HepG2 (cell line): Measurements from ENCODE around the gene VGF. TPM values are rescaled to one million over a fixed set of nuclear protein-coding genes. Genes with fewer than 3 reads are reported as not detected.
A peak's percentile ranks its signal among the peaks of the same experiment; 100 is the strongest.

Source experiments
- ATAC-seq: fragments of 200-7000 bp; cut with Tn5 transposase; 3 replicates; pipeline ENCODE4 v1.9.1; 2020; ENCODE audit warnings: mild to moderate bottlenecking, moderate library complexity
- Bru-seq: library from RNA; stranded (reverse); fragments of 400-500 nt; gene quantifications from one replicate; lab custom pipeline; 2021; lab: Mats Ljungman, UMichigan
- BruChase-seq, 2 experiments: library from RNA; stranded (reverse); fragments of 400-500 nt; gene quantifications; one replicate each; lab custom pipeline; 2021; lab: Mats Ljungman, UMichigan
- BruUV-seq: library from RNA; stranded (reverse); fragments of 400-500 nt; replicated peaks from 2 replicates; lab custom pipeline; 2021; lab: Mats Ljungman, UMichigan
- CTCF ChIA-PET: fragments of 300-600 bp; formaldehyde crosslinking; extraction: SDS; loops from one replicate; lab custom pipeline; 2021; ENCODE audit warnings: low total read pairs, inconsistent platforms, low intra/inter-chr PET ratio; lab: Yijun Ruan, JAX
- POLR2A ChIA-PET: fragments of 350-600 bp; sonication (Branson Sonifier 250); formaldehyde crosslinking; loops from one replicate; lab custom pipeline; 2020; ENCODE audit warnings: antibody characterized with exemption, inconsistent platforms; lab: Yijun Ruan, JAX
- DNase-seq: peaks from one replicate; pipeline ENCODE4 v3.0.0-alpha.2; 2015; ENCODE audit warnings: low spot score
- FAIRE-seq: peaks from 3 replicates; lab custom pipeline; 2011; peaks lifted over from hg19 to GRCh38; lab: Jason Lieb, UNC
- H2AFZ ChIP-seq: one replicate; pipeline ENCODE4 v1.6.1; 2011; ENCODE audit warnings: low read length, inconsistent platforms
- H3K27ac ChIP-seq: fragments of 300-600 bp; 3 replicates; pipeline ENCODE4 v1.8.0; 2011; ENCODE audit warnings: mixed run types, mild to moderate bottlenecking, mixed read lengths, low read length, inconsistent platforms; ENCODE audit not compliant: insufficient read depth; ENCODE audit errors: extremely low read length
- H3K27me3 ChIP-seq, 2 experiments: fragments of 200-600 bp in 1 of 2; 2 replicates in 1 of 2; 3 replicates in 1 of 2; pipeline versions ENCODE4 v1.6.0 to v1.8.0; 2011; ENCODE audit warnings: low read length in 2 of 2, mild to moderate bottlenecking in 2 of 2, moderate library complexity in 2 of 2, inconsistent platforms in 1 of 2; ENCODE audit not compliant: insufficient read depth in 2 of 2, control insufficient read depth in 1 of 2
- H3K36me3 ChIP-seq, 2 experiments: fragments of 200-600 bp in 1 of 2; replicated peaks in 1 of 2; 2 replicates in 1 of 2; 3 replicates in 1 of 2; pipeline versions ENCODE4 v1.5.1 to v1.8.0; 2011; ENCODE audit warnings: low read length in 2 of 2, inconsistent platforms in 1 of 2; ENCODE audit not compliant: insufficient read depth in 2 of 2, control insufficient read depth in 1 of 2
- H3K4me1 ChIP-seq: 2 replicates; pipeline ENCODE4 v1.5.1; 2012; ENCODE audit warnings: low read length, inconsistent platforms; ENCODE audit not compliant: insufficient read depth
- H3K4me2 ChIP-seq: 2 replicates; pipeline ENCODE4 v1.6.0; 2011; ENCODE audit warnings: low read depth, low read length, inconsistent platforms
- H3K4me3 ChIP-seq, 3 experiments: fragments of 200-600 bp in 1 of 3; sonication (generic), shearing (Covaris generic) in 1 of 3; replicated peaks in 1 of 3; 2 replicates each; pipeline ENCODE4 v1.5.1; 2011 to 2016; ENCODE audit warnings: low read length in 3 of 3, inconsistent platforms in 2 of 3, low read depth in 2 of 3, mild to moderate bottlenecking in 2 of 3, control low read depth in 1 of 3, mixed read lengths in 1 of 3; ENCODE audit not compliant: insufficient read depth in 1 of 3
- H3K79me2 ChIP-seq: one replicate; pipeline ENCODE4 v1.6.1; 2011; ENCODE audit warnings: low read length, inconsistent platforms; ENCODE audit not compliant: insufficient read depth
- H3K9ac ChIP-seq: 2 replicates; pipeline ENCODE4 v1.6.0; 2011; ENCODE audit warnings: mild to moderate bottlenecking, low read depth, low read length, inconsistent platforms; ENCODE audit not compliant: insufficient read depth
- H3K9me3 ChIP-seq: 2 replicates; pipeline ENCODE4 v1.5.1; 2012; ENCODE audit warnings: mild to moderate bottlenecking, low read length
- H4K20me1 ChIP-seq: 2 replicates; pipeline ENCODE4 v1.6.0; 2011; ENCODE audit warnings: inconsistent platforms, mild to moderate bottlenecking, low read length, moderate library complexity; ENCODE audit not compliant: insufficient read depth
- XBP1 ChIP-seq: sonication (generic); formaldehyde crosslinking; IDR thresholded peaks from 2 replicates; pipeline ENCODE4 v1.5.0; 2020; ENCODE audit warnings: missing genetic modification reagents
- ZNF567 ChIP-seq: sonication (generic); formaldehyde crosslinking; IDR thresholded peaks from 2 replicates; pipeline ENCODE4 v1.8.1; 2023; ENCODE audit warnings: mild to moderate bottlenecking, missing genetic modification reagents, borderline replicate concordance
- WGBS: methylation state at CpG from one replicate; pipeline ENCODE4 v1.1.6; 2017; ENCODE audit warnings: low lambda C conversion rate; 5-methylcytosine and 5-hydroxymethylcytosine counted together
- in situ Hi-C: cut with HindIII; loops from 2 replicates; pipeline ENCODE4 v1.10.0; 2017; ENCODE audit warnings: low pct_unique_long_range_greater_than_20kb; ENCODE audit not compliant: extremely low pct_ligation_motif_present
- intact Hi-C: fragments of 100-400 bp; cut with micrococcal nuclease; formaldehyde crosslinking; loops from one replicate; pipeline ENCODE4 v1.10.0; 2022; ENCODE audit not compliant: unreplicated experiment
- long read RNA-seq, 2 experiments: library from RNA in 1 of 2; library from polyadenylated mRNA in 1 of 2; stranded (forward) in 1 of 2; unstranded in 1 of 2; transcript quantifications; one replicate each; pipeline ENCODE4 v2.0.0, GENCODE V29; 2019 to 2022
- polyA minus RNA-seq, 3 experiments: library from RNA; depleted of rRNA, polyadenylated mRNA; stranded (reverse); fragments of >200 nt; gene quantifications; 2 replicates each; pipeline ENCODE4 v1.2.3, GENCODE V29; 2011; ENCODE audit warnings: low replicate concordance in 1 of 3
- polyA plus RNA-seq, 8 experiments: library from polyadenylated mRNA; depleted of rRNA in 3 of 8; stranded (reverse) in 7 of 8; unstranded in 1 of 8; fragments of >200 nt; fragmentation: Illumina TruSeq in 4 of 8; extraction: Trizol in 4 of 8; gene quantifications; 2 replicates each; pipeline versions ENCODE4 v1.2.1 to v1.2.3, GENCODE V29; 2011 to 2016; ENCODE audit warnings: low read depth in 4 of 8, missing spikeins in 1 of 8, mixed read lengths in 1 of 8; ENCODE audit not compliant: insufficient read depth in 1 of 8
- total RNA-seq, 5 experiments: library from RNA; depleted of rRNA; stranded (reverse); fragments of >200 nt; fragmentation: Illumina TruSeq; extraction: Trizol; gene quantifications; 2 replicates each; pipeline ENCODE4 v1.2.3, GENCODE V29; 2016; ENCODE audit warnings: low read depth in 1 of 5
- TF ChIP-seq, protein P1 (sequence below): fragments of 450-650 bp; IDR thresholded peaks from 2 replicates; pipeline ENCODE4 v1.6.1; 2017
- TF ChIP-seq, protein P2 (sequence below), 2 experiments: sonication (generic) in 1 of 2; formaldehyde crosslinking in 1 of 2; IDR thresholded peaks; 2 replicates each; pipeline versions ENCODE4 v1.6.1 to v1.9.0; 2014 to 2022; ENCODE audit warnings: antibody characterized with exemption in 1 of 2, borderline replicate concordance in 1 of 2, inconsistent platforms in 1 of 2, low read depth in 1 of 2, missing genetic modification reagents in 1 of 2
- TF ChIP-seq, protein P3 (sequence below): sonication (generic); formaldehyde crosslinking; IDR thresholded peaks from 2 replicates; pipeline ENCODE4 v1.4.0; 2020; ENCODE audit warnings: mild to moderate bottlenecking, missing genetic modification reagents, borderline replicate concordance

The VGF gene
- total RNA-seq (2016; rRNA removed; fragmentation: Illumina TruSeq; extraction: Trizol) (0.10 and 0.46 TPM in 2 replicates), polyA plus RNA-seq (2011; rRNA removed) (0.12 and 0.21 TPM in 2 replicates), polyA minus RNA-seq (2011; rRNA and poly(A)+ RNA removed; ENCODE audit: low replicate concordance) (0.14 and 0.16 TPM in 2 replicates), Bru-seq, nascent RNA (percentile 15 among the genes with signal in this experiment), BruChase-seq, experiment 1, labeled RNA remaining after a 6-hour chase (percentile 37 among the genes with signal in this experiment), BruChase-seq, experiment 2, labeled RNA remaining after a 2-hour chase (percentile 15 among the genes with signal in this experiment)
- total RNA-seq (2016; cell fraction: cytosol; rRNA removed; fragmentation: Illumina TruSeq; extraction: Trizol; ENCODE audit: low read depth) = 0.18 TPM in 1 of 2 replicates, not detected in the other
- 0.52 TPM in 1 of 2 replicates, not detected in the other for total RNA-seq (2016; cell fraction: insoluble cytoplasmic fraction; rRNA removed; fragmentation: Illumina TruSeq; extraction: Trizol)
- total RNA-seq (2016; cell fraction: membrane; rRNA removed; fragmentation: Illumina TruSeq; extraction: Trizol) = 0.10 and 0.15 TPM in 2 replicates
- 0.44 and 0.78 TPM in 2 replicates for total RNA-seq (2016; cell fraction: nucleus; rRNA removed; fragmentation: Illumina TruSeq; extraction: Trizol)
- polyA plus RNA-seq (2011; cell fraction: cytosol; rRNA removed) = 0.12 and 0.23 TPM in 2 replicates
- 0.40 and 0.96 TPM in 2 replicates for polyA plus RNA-seq (2011; cell fraction: nucleus; rRNA removed)
- polyA plus RNA-seq (2012) = 0.09 and 0.31 TPM in 2 replicates
- polyA plus RNA-seq (2016; cell fraction: cytosol; fragmentation: Illumina TruSeq; extraction: Trizol; ENCODE audit: low read depth) = 0.06 and 0.09 TPM in 2 replicates
- polyA plus RNA-seq (2016; cell fraction: insoluble cytoplasmic fraction; fragmentation: Illumina TruSeq; extraction: Trizol; ENCODE audit: low read depth) = 0.15 and 0.16 TPM in 2 replicates
- polyA plus RNA-seq (2016; cell fraction: membrane; fragmentation: Illumina TruSeq; extraction: Trizol; ENCODE audit: low read depth) = 0.08 TPM in 1 of 2 replicates, not detected in the other
- 0.99 and 1.4 TPM in 2 replicates for polyA plus RNA-seq (2016; cell fraction: nucleus; fragmentation: Illumina TruSeq; extraction: Trizol; ENCODE audit: insufficient read depth, low read depth)
- 0.69 and 0.88 TPM in 2 replicates for polyA minus RNA-seq (2011; cell fraction: cytosol; rRNA and poly(A)+ RNA removed)
- polyA minus RNA-seq (2011; cell fraction: nucleus; rRNA and poly(A)+ RNA removed) = not detected in 2 replicates
- long read RNA-seq, experiment 1 = 0 reads
- long read RNA-seq, experiment 2, partial matches to known transcripts = 0 of 28 reads
- long read RNA-seq, experiment 2, other reads (novel, unspliced or antisense) = 24 of 28 reads

DNA sequence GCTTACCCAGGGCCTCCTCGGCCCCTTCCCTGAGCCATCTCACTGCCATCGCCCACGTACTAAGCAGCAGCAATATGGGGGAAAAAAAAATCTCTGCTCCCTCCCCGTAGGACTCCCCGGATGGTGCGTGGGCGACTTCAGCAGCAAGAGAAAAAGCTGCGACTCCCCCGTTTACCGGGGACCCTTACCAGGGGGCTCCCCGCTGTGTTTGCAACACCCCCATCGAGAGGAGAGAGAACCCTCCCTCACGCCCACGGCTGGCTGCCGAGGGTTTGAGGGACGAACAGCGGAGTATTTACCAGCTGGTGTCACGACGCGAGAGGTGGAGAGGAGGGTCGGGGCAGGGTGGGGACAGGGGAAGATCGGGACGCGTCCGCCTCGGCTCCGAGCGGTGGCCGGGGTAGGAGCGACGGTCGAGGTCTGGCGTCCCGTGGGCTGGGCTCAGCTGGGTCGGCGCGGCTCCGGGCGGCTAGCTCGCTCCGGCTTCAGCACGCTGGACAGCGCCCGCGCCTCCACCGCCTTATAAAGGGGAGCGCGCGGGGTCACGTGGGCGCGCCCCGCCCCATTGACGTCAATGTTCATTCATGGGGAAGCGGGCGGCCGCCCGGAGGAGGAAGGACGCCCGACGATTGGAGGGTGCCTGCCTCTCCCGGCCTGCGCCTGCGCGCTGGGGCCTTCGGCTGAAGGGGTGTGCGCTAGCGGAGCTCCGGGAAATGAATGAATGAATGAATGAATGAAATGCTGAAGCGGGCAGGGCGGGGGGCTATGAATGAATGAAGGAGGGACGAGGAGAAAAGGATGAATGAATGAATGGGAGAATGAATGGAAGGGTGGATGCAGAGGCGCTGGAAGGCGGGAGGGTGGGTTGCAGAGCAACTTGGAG, at the start of gene VGF:
Gene VGF, minus strand, starts transcription at position 495 of the 883 bp plus-strand sequence. CDS start 726 bp downstream, outside the sequence.
- intact Hi-C loops = no loop called here
- no peaks in the 10 kb centered on the region for H3K36me3 ChIP-seq
- ATAC-seq (peak; percentile 74), DNase-seq (peak; percentile 85), FAIRE-seq (no peak)
- H4K20me1 ChIP-seq = peaks cover 9% of the 10 kb centered on the region; the same call in 1 of the 2 replicates
- 8% methylated on average over 29 of the region's 74 CpGs for WGBS
- peaks cover 3 to 50% of the 10 kb centered on the region in 2 experiments; a peak in 4 of 5 replicates for H3K27me3 ChIP-seq
- H3K4me2 ChIP-seq = peak within 1 kb of the TSS; percentile 73
- no peaks in the 10 kb centered on the region for H3K79me2 ChIP-seq
- no peaks in the 10 kb centered on the region for H3K9me3 ChIP-seq
- BruUV-seq = no TSS peak
- H3K4me3 ChIP-seq = peak within 1 kb of the TSS in 1 of 3 experiments; percentile 64; a peak in 2 of 6 replicates
- H3K9ac ChIP-seq = no peak within 1 kb of the TSS
- in situ Hi-C loops = no loop called here
- peaks cover 50% of the 10 kb centered on the region for H3K4me1 ChIP-seq
- no peak within 1 kb of the TSS for H3K27ac ChIP-seq
- no peak within 1 kb of the TSS for H2AFZ ChIP-seq
- POLR2A ChIA-PET = interaction anchor here (0.7 to 1.4 kb wide), 10 partner anchors 9 to 69 kb away, joined by 3 to 6 read pairs (median 3); partner anchors contain the start of gene PLOD3
- CTCF ChIA-PET = no interaction called here
- TF ChIP-seq XBP1 (peak; percentile 95), ZNF567 (CRISPR knock-in tag) (0 out of 2 replicates have a peak, but pooled peaks have one; percentile 38)
- TF ChIP-seq, protein P1, sequence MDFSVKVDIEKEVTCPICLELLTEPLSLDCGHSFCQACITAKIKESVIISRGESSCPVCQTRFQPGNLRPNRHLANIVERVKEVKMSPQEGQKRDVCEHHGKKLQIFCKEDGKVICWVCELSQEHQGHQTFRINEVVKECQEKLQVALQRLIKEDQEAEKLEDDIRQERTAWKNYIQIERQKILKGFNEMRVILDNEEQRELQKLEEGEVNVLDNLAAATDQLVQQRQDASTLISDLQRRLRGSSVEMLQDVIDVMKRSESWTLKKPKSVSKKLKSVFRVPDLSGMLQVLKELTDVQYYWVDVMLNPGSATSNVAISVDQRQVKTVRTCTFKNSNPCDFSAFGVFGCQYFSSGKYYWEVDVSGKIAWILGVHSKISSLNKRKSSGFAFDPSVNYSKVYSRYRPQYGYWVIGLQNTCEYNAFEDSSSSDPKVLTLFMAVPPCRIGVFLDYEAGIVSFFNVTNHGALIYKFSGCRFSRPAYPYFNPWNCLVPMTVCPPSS = no peak
- TF ChIP-seq, protein P2, sequence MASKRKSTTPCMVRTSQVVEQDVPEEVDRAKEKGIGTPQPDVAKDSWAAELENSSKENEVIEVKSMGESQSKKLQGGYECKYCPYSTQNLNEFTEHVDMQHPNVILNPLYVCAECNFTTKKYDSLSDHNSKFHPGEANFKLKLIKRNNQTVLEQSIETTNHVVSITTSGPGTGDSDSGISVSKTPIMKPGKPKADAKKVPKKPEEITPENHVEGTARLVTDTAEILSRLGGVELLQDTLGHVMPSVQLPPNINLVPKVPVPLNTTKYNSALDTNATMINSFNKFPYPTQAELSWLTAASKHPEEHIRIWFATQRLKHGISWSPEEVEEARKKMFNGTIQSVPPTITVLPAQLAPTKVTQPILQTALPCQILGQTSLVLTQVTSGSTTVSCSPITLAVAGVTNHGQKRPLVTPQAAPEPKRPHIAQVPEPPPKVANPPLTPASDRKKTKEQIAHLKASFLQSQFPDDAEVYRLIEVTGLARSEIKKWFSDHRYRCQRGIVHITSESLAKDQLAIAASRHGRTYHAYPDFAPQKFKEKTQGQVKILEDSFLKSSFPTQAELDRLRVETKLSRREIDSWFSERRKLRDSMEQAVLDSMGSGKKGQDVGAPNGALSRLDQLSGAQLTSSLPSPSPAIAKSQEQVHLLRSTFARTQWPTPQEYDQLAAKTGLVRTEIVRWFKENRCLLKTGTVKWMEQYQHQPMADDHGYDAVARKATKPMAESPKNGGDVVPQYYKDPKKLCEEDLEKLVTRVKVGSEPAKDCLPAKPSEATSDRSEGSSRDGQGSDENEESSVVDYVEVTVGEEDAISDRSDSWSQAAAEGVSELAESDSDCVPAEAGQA (IDR thresholded peaks at IDR 0.05; ENCODE audit: low read depth) = no peak
- TF ChIP-seq, protein P2 (CRISPR knock-in tag; IDR thresholded peaks at IDR 0.05; ENCODE audit: borderline replicate concordance) = peak; percentile 99
- TF ChIP-seq, protein P3, sequence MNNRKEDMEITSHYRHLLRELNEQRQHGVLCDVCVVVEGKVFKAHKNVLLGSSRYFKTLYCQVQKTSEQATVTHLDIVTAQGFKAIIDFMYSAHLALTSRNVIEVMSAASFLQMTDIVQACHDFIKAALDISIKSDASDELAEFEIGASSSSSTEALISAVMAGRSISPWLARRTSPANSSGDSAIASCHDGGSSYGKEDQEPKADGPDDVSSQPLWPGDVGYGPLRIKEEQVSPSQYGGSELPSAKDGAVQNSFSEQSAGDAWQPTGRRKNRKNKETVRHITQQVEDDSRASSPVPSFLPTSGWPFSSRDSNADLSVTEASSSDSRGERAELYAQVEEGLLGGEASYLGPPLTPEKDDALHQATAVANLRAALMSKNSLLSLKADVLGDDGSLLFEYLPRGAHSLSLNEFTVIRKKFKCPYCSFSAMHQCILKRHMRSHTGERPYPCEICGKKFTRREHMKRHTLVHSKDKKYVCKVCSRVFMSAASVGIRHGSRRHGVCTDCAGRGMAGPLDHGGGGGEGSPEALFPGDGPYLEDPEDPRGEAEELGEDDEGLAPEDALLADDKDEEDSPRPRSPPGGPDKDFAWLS (CRISPR knock-in tag) = no peak
